Measurements from ENCODE around the gene PCK1. TPM values are rescaled to one million over a fixed set of nuclear protein-coding genes. Genes with fewer than 3 reads are reported as not detected.

Gene PCK1
- total RNA-seq, 1 experiment from 2014 or later: 0.49 TPM

DNA sequence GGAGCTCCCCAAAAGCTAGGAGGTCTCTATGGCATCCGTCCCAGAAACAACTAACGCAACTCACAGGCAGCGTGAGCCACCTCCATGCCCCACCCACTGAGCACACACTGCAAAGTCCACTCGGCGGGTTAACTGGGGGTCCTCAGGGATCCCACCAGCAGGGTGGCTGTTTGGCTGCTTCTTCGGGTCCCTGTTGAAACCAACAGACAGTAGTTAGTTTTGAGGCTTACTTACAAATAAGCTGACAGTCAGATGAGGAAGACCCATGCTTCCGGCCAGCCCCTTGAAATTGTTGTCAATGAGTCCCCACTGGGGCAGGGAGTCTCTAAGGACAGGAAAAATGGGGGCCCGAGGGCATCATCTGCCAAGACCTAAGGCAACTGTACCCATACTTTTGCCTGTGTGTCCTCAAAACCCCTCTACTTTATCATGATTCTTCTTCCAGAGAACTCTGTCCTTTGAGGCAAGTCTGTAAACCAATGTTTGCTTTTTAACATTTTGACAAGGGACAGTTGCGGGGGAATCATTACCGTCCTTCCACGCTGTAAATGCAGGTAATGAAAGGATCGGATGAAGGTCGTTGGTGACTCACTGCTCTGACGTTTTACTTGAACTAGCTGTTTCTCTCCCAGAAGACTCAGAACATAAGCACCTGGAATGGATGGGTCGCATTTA, 2.2 kb upstream of the PCK1 start:
- no peak for DNase-seq (ENCODE audit: low read depth, low spot score)
- no peaks in the 10 kb centered on the region for H4K20me1 ChIP-seq (ENCODE audit: insufficient read depth)
- POLR2A ChIA-PET: no interaction called here
- peaks cover 2 to 13% of the 10 kb centered on the region in 2 experiments; a peak in 2 of 4 replicates for H3K4me1 ChIP-seq (ENCODE audit: control insufficient read depth in 1 of 2, insufficient read depth in 2 of 2, low read length in 2 of 2)
- no peaks in the 10 kb centered on the region for H3K9me2 ChIP-seq (ENCODE audit: insufficient read depth)
- TF ChIP-seq CBX3 (IDR thresholded peaks at IDR 0.05; ENCODE audit: low read depth) (no peak), SRF (IDR thresholded peaks at IDR 0.05; ENCODE audit: low read depth) (no peak)
- peaks cover 66% of the 10 kb centered on the region for H3K27me3 ChIP-seq (ENCODE audit: insufficient read depth, low read length)
- no peak overlapping the region for H3K4me3 ChIP-seq (replicated peaks in 1 of 2; ENCODE audit: low read depth in 1 of 2, low read length in 2 of 2)
- RAD21 ChIA-PET (ENCODE audit: low non-redundant PET in 1 of 2, low total read pairs in 2 of 2, uncharacterized antibody in 2 of 2, unreplicated experiment in 2 of 2): no interaction called here
- no peaks in the 10 kb centered on the region for H3K79me2 ChIP-seq (ENCODE audit: insufficient read depth, low read length)
- no peak overlapping the region for H3K9ac ChIP-seq (ENCODE audit: low read length)
- no peak overlapping the region for H3K27ac ChIP-seq (ENCODE audit: low read depth, low read length)
- CTCF ChIA-PET: no interaction called here
- ATAC-seq: no peak
- H3K36me3 ChIP-seq (ENCODE audit: control insufficient read depth in 1 of 2, insufficient read depth in 2 of 2, low read length in 2 of 2): no peaks in the 10 kb centered on the region
- 0 out of 2 replicates have a peak overlapping the region, but pooled peaks have one; percentile 9 for H3K4me2 ChIP-seq (ENCODE audit: low read length)
- H3K9me3 ChIP-seq (ENCODE audit: control insufficient read depth in 1 of 2, insufficient read depth in 1 of 2, low read depth in 1 of 2, low read length in 2 of 2): no peaks in the 10 kb centered on the region
- intact Hi-C loops (cut with micrococcal nuclease): no loop called here
- no TSS peak for BruUV-seq (replicated peaks)
- H2AFZ ChIP-seq (ENCODE audit: low read depth, low read length, poor library complexity, severe bottlenecking): no peak overlapping the region

DNA sequence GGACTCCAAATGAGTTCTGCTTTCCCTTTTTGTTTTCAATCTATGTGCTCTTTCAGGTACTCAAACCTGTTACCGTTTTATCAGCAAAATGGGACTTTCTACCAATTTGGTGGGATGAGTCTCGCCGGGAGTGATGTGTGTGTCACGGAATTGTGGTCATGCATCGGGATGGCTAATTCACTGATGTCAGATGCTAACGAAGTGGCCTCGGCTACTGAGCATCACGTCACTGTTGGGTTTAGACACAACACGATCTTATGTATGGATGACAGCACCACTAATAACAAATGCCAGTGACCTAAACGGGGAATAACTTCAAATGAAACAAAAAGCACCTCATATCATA, 1.6 kb upstream of the PCK1 start:
- DNase-seq (ENCODE audit: low read depth, low spot score) (no peak), ATAC-seq (no peak)
- Histone ChIP-seq H3K4me1 (ENCODE audit: control insufficient read depth in 1 of 2, insufficient read depth in 2 of 2, low read length in 2 of 2) (peaks cover 2 to 13% of the 10 kb centered on the region in 2 experiments; a peak in 2 of 4 replicates), H3K36me3 (ENCODE audit: control insufficient read depth in 1 of 2, insufficient read depth in 2 of 2, low read length in 2 of 2) (no peaks in the 10 kb centered on the region), H3K9me2 (ENCODE audit: insufficient read depth) (no peaks in the 10 kb centered on the region), H4K20me1 (ENCODE audit: insufficient read depth) (no peaks in the 10 kb centered on the region), H2AFZ (ENCODE audit: low read depth, low read length, poor library complexity, severe bottlenecking) (no peak overlapping the region), H3K9me3 (ENCODE audit: control insufficient read depth in 1 of 2, insufficient read depth in 1 of 2, low read depth in 1 of 2, low read length in 2 of 2) (no peaks in the 10 kb centered on the region), H3K79me2 (ENCODE audit: insufficient read depth, low read length) (no peaks in the 10 kb centered on the region), H3K9ac (ENCODE audit: low read length) (no peak overlapping the region), H3K4me2 (ENCODE audit: low read length) (0 out of 2 replicates have a peak overlapping the region, but pooled peaks have one; percentile 9), H3K4me3 (replicated peaks in 1 of 2; ENCODE audit: low read depth in 1 of 2, low read length in 2 of 2) (no peak overlapping the region), H3K27ac (ENCODE audit: low read depth, low read length) (no peak overlapping the region), H3K27me3 (ENCODE audit: insufficient read depth, low read length) (peaks cover 61% of the 10 kb centered on the region)
- CTCF ChIA-PET: no interaction called here
- intact Hi-C loops (cut with micrococcal nuclease): no loop called here
- TF ChIP-seq POLR2A (IDR thresholded peaks at IDR 0.05; ENCODE audit: borderline replicate concordance, extremely low read depth, insufficient read depth, insufficient read length): no peak
- TF ChIP-seq POLR2AphosphoS5 (IDR thresholded peaks at IDR 0.05; ENCODE audit: low read depth, low read length): no peak
- TF ChIP-seq SRF (IDR thresholded peaks at IDR 0.05; ENCODE audit: low read depth): no peak
- no peak for TF ChIP-seq EZH2phosphoT487 (IDR thresholded peaks at IDR 0.05; ENCODE audit: borderline replicate concordance)
- BruUV-seq (replicated peaks): no TSS peak
- POLR2A ChIA-PET: no interaction called here
- RAD21 ChIA-PET (ENCODE audit: low non-redundant PET in 1 of 2, low total read pairs in 2 of 2, uncharacterized antibody in 2 of 2, unreplicated experiment in 2 of 2): no interaction called here

Data from HCT116 (cell line).